ENCODE results near the gene NOL7. TPM values are rescaled to one million over a fixed set of nuclear protein-coding genes. Genes with fewer than 3 reads are reported as not detected.

NOL7 gene
- total RNA-seq, 1 experiment from 2014 or later = 73.7 TPM

DNA sequence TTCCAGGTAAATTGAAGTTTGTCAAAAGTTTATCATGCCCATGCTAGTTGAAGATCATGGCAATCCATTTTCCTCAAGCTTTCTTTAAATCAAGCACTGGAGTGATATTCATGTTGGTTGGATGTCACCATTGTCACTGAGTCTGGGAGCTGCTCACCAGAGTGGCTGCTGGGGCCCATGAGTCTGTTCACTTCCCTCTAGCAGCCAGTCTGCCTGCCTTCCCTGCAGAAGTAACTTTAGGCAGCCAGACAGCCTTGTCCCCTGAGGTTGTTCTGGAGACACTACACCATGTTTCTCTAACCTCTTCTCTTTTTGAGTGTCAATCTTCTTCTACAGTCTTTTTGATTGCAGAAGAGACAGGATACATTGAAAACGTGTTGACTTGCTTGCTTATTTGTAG lies 35.2 kb upstream of the NOL7 start:
- no TSS peak for BruUV-seq (replicated peaks)
- no peaks in the 10 kb centered on the region for H3K9me3 ChIP-seq (ENCODE audit: control insufficient read depth in 1 of 2, insufficient read depth in 1 of 2, low read depth in 1 of 2, low read length in 2 of 2)
- no peaks in the 10 kb centered on the region for H3K36me3 ChIP-seq (ENCODE audit: control insufficient read depth in 1 of 2, insufficient read depth in 2 of 2, low read length in 2 of 2)
- ChIA-PET RAD21 (ENCODE audit: low non-redundant PET in 1 of 2, low total read pairs in 2 of 2, uncharacterized antibody in 2 of 2, unreplicated experiment in 2 of 2) (no interaction called here), POLR2A (no interaction called here), CTCF (no interaction called here)
- no peak overlapping the region for H3K4me2 ChIP-seq (ENCODE audit: low read length)
- peaks cover 5 to 9% of the 10 kb centered on the region in 2 experiments for H3K4me1 ChIP-seq (ENCODE audit: control insufficient read depth in 1 of 2, insufficient read depth in 2 of 2, low read length in 2 of 2)
- H4K20me1 ChIP-seq (ENCODE audit: insufficient read depth) = no peaks in the 10 kb centered on the region
- H3K27me3 ChIP-seq (ENCODE audit: insufficient read depth, low read length) = no peaks in the 10 kb centered on the region
- intact Hi-C loops (cut with micrococcal nuclease) = no loop called here
- H2AFZ ChIP-seq (ENCODE audit: low read depth, low read length, poor library complexity, severe bottlenecking) = no peak overlapping the region
- H3K9ac ChIP-seq (ENCODE audit: low read length) = no peak overlapping the region
- DNase-seq (ENCODE audit: low read depth, low spot score) = no peak
- H3K79me2 ChIP-seq (ENCODE audit: insufficient read depth, low read length) = no peaks in the 10 kb centered on the region
- H3K4me3 ChIP-seq (replicated peaks in 1 of 2; ENCODE audit: low read depth in 1 of 2, low read length in 2 of 2) = no peak overlapping the region
- TF ChIP-seq CEBPB (IDR thresholded peaks at IDR 0.05; ENCODE audit: low read depth) = no peak
- no peak for TF ChIP-seq SRF (IDR thresholded peaks at IDR 0.05; ENCODE audit: low read depth)
- TF ChIP-seq, protein P1, sequence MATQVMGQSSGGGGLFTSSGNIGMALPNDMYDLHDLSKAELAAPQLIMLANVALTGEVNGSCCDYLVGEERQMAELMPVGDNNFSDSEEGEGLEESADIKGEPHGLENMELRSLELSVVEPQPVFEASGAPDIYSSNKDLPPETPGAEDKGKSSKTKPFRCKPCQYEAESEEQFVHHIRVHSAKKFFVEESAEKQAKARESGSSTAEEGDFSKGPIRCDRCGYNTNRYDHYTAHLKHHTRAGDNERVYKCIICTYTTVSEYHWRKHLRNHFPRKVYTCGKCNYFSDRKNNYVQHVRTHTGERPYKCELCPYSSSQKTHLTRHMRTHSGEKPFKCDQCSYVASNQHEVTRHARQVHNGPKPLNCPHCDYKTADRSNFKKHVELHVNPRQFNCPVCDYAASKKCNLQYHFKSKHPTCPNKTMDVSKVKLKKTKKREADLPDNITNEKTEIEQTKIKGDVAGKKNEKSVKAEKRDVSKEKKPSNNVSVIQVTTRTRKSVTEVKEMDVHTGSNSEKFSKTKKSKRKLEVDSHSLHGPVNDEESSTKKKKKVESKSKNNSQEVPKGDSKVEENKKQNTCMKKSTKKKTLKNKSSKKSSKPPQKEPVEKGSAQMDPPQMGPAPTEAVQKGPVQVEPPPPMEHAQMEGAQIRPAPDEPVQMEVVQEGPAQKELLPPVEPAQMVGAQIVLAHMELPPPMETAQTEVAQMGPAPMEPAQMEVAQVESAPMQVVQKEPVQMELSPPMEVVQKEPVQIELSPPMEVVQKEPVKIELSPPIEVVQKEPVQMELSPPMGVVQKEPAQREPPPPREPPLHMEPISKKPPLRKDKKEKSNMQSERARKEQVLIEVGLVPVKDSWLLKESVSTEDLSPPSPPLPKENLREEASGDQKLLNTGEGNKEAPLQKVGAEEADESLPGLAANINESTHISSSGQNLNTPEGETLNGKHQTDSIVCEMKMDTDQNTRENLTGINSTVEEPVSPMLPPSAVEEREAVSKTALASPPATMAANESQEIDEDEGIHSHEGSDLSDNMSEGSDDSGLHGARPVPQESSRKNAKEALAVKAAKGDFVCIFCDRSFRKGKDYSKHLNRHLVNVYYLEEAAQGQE (IDR thresholded peaks at IDR 0.05; ENCODE audit: low read depth) = no peak
- TF ChIP-seq SIN3A (IDR thresholded peaks at IDR 0.05; ENCODE audit: low read depth) = no peak
- no peak for TF ChIP-seq YY1 (IDR thresholded peaks at IDR 0.05; ENCODE audit: extremely low read depth, insufficient replicate concordance, low read depth, low read length)
- TF ChIP-seq TCF7L2 (IDR thresholded peaks at IDR 0.05; ENCODE audit: borderline replicate concordance, extremely low read depth, insufficient read depth, insufficient read length) = no peak
- TF ChIP-seq SP1 (IDR thresholded peaks at IDR 0.05; ENCODE audit: low read depth) = no peak
- no peak for TF ChIP-seq JUND (IDR thresholded peaks at IDR 0.05)
- TF ChIP-seq ZFX (IDR thresholded peaks at IDR 0.05) = no peak
- TF ChIP-seq POLR2AphosphoS5 (IDR thresholded peaks at IDR 0.05; ENCODE audit: low read depth, low read length) = no peak
- H3K27ac ChIP-seq (ENCODE audit: low read depth, low read length) = no peak overlapping the region
- no peaks in the 10 kb centered on the region for H3K9me2 ChIP-seq (ENCODE audit: insufficient read depth)
- no peak for ATAC-seq
